ENCODE measurements around the gene CHRM5.

The CHRM5 gene

DNA sequence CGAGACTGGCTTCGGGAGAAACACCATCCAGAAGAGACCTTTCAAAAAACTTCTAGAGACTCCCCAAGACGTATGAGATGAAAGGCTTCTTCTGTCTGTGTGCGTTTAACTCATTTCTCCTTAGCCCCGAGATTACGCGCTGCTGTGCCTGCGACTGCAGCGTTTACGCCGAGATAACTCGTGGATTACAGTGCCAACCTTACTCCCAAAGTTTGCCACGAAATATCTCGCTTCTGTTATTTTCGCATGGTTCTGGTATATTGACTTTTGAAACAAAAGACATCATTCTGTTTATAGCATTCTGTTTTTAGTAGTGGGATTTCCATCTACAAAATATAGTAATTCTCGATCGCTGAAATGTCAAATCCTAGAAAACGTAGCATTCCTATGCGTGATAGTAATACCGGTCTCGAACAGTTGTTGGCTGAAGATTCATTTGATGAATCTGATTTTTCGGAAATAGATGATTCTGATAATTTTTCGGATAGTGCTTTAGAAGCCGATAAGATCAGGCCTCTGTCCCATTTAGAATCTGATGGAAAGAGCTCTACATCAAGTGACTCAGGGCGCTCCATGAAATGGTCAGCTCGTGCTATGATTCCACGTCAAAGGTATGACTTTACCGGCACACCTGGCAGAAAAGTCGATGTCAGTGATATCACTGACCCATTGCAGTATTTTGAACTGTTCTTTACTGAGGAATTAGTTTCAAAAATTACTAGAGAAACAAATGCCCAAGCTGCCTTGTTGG, 134.1 kb downstream of the CHRM5 start:
- peak overlapping the region; percentile 89 for H3K4me3 ChIP-seq (ENCODE audit: low read length, poor library complexity, severe bottlenecking)
- H3K4me2 ChIP-seq (ENCODE audit: low read depth, low read length, poor library complexity, severe bottlenecking), result peak overlapping the region; percentile 94
- peaks cover 48% of the 10 kb centered on the region for H3K79me2 ChIP-seq (ENCODE audit: insufficient read depth, low read length)
- no peaks in the 10 kb centered on the region for H3K36me3 ChIP-seq (ENCODE audit: insufficient read depth, low read length)
- H4K20me1 ChIP-seq (ENCODE audit: insufficient read depth, low read length, poor library complexity, severe bottlenecking), result peaks cover 3% of the 10 kb centered on the region
- H2AFZ ChIP-seq (ENCODE audit: low read length), result peak overlapping the region; percentile 91
- H3K27me3 ChIP-seq (ENCODE audit: insufficient read depth, low read length, poor library complexity, severe bottlenecking), result no peaks in the 10 kb centered on the region
- no peaks in the 10 kb centered on the region for H3F3A ChIP-seq (ENCODE audit: low read depth)
- no peaks in the 10 kb centered on the region for H3K9me2 ChIP-seq (replicated peaks; ENCODE audit: low read depth, low read length)
- TF ChIP-seq EZH2phosphoT487 (IDR thresholded peaks at IDR 0.05; ENCODE audit: borderline replicate concordance), result no peak
- TF ChIP-seq, protein P1, sequence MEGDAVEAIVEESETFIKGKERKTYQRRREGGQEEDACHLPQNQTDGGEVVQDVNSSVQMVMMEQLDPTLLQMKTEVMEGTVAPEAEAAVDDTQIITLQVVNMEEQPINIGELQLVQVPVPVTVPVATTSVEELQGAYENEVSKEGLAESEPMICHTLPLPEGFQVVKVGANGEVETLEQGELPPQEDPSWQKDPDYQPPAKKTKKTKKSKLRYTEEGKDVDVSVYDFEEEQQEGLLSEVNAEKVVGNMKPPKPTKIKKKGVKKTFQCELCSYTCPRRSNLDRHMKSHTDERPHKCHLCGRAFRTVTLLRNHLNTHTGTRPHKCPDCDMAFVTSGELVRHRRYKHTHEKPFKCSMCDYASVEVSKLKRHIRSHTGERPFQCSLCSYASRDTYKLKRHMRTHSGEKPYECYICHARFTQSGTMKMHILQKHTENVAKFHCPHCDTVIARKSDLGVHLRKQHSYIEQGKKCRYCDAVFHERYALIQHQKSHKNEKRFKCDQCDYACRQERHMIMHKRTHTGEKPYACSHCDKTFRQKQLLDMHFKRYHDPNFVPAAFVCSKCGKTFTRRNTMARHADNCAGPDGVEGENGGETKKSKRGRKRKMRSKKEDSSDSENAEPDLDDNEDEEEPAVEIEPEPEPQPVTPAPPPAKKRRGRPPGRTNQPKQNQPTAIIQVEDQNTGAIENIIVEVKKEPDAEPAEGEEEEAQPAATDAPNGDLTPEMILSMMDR (conservative IDR thresholded peaks at IDR 0.05; ENCODE audit: low read length), result no peak
- H3K4me1 ChIP-seq (ENCODE audit: insufficient read depth, low read length, poor library complexity, severe bottlenecking), result peaks cover 36% of the 10 kb centered on the region
- peak overlapping the region; percentile 77 for H3K9ac ChIP-seq (ENCODE audit: low read depth, low read length, poor library complexity, severe bottlenecking)
- no peaks in the 10 kb centered on the region for H3K9me3 ChIP-seq (ENCODE audit: insufficient read depth, low read depth, low read length)

DNA sequence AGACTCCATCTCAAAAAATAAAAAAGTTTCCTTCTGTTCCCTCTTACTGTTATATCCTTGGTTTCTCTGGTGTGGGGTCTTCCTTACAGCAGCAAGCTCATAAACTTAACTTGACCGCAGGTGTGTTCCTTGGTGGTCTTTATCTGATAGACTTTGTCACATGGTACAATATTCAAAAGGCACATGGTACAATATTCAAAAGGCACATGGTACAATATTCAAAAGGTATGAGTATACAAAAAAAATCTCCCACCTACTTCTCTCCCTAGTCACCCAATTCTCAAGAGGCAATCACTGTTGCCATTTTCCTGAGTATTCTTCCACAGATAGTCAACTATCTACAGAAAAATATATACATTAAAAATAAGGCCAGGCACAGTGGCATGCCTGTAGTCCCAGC, 138.1 kb downstream of the CHRM5 start:
- no peaks in the 10 kb centered on the region for H3K27me3 ChIP-seq (ENCODE audit: insufficient read depth, low read length, poor library complexity, severe bottlenecking)
- H3K4me2 ChIP-seq (ENCODE audit: low read depth, low read length, poor library complexity, severe bottlenecking), result no peak overlapping the region
- H3K79me2 ChIP-seq (ENCODE audit: insufficient read depth, low read length), result peaks cover 17% of the 10 kb centered on the region
- no peaks in the 10 kb centered on the region for H3K9me3 ChIP-seq (ENCODE audit: insufficient read depth, low read depth, low read length)
- no peak overlapping the region for H2AFZ ChIP-seq (ENCODE audit: low read length)
- TF ChIP-seq EZH2phosphoT487 (IDR thresholded peaks at IDR 0.05; ENCODE audit: borderline replicate concordance), result no peak
- H3K4me1 ChIP-seq (ENCODE audit: insufficient read depth, low read length, poor library complexity, severe bottlenecking), result peaks cover 14% of the 10 kb centered on the region
- H3K9me2 ChIP-seq (replicated peaks; ENCODE audit: low read depth, low read length), result no peaks in the 10 kb centered on the region
- H3K9ac ChIP-seq (ENCODE audit: low read depth, low read length, poor library complexity, severe bottlenecking), result no peak overlapping the region
- no peaks in the 10 kb centered on the region for H4K20me1 ChIP-seq (ENCODE audit: insufficient read depth, low read length, poor library complexity, severe bottlenecking)
- no peak overlapping the region for H3K4me3 ChIP-seq (ENCODE audit: low read length, poor library complexity, severe bottlenecking)
- no peaks in the 10 kb centered on the region for H3K36me3 ChIP-seq (ENCODE audit: insufficient read depth, low read length)
- no peaks in the 10 kb centered on the region for H3F3A ChIP-seq (ENCODE audit: low read depth)

DNA sequence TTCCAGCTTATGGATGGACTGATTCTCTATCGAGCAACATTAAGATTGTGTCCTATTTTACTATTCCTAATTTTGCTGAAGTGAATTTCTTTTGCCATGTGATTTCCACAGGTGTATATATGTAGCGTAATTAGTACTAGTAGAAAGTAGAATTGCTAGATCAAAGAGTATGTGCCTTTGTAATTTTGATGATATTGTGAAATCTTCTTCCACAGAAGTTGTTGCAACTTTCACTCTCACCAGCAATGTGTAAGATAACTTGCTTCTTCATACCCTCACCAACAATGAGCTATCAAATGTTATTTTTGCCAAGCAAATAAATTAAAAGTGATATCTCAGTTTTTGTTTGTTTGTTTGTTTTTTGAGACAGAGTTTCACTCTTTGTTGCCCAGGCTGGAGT, 139.0 kb downstream of the CHRM5 start:
- Histone ChIP-seq H3K9me2 (replicated peaks; ENCODE audit: low read depth, low read length) (no peaks in the 10 kb centered on the region), H3K4me1 (ENCODE audit: insufficient read depth, low read length, poor library complexity, severe bottlenecking) (peaks cover 11% of the 10 kb centered on the region), H3K4me3 (ENCODE audit: low read length, poor library complexity, severe bottlenecking) (no peak overlapping the region), H3K9ac (ENCODE audit: low read depth, low read length, poor library complexity, severe bottlenecking) (no peak overlapping the region), H3K4me2 (ENCODE audit: low read depth, low read length, poor library complexity, severe bottlenecking) (no peak overlapping the region), H3K79me2 (ENCODE audit: insufficient read depth, low read length) (peaks cover 11% of the 10 kb centered on the region), H3K27me3 (ENCODE audit: insufficient read depth, low read length, poor library complexity, severe bottlenecking) (no peaks in the 10 kb centered on the region), H3K9me3 (ENCODE audit: insufficient read depth, low read depth, low read length) (no peaks in the 10 kb centered on the region), H3K36me3 (ENCODE audit: insufficient read depth, low read length) (no peaks in the 10 kb centered on the region), H2AFZ (ENCODE audit: low read length) (no peak overlapping the region), H4K20me1 (ENCODE audit: insufficient read depth, low read length, poor library complexity, severe bottlenecking) (no peaks in the 10 kb centered on the region), H3F3A (ENCODE audit: low read depth) (no peaks in the 10 kb centered on the region)
- TF ChIP-seq, protein P1 (conservative IDR thresholded peaks at IDR 0.05; ENCODE audit: low read length), result no peak
- TF ChIP-seq EZH2phosphoT487 (IDR thresholded peaks at IDR 0.05; ENCODE audit: borderline replicate concordance), result no peak
